Endothelial cell of umbilical vein (primary cell): ENCODE data around the gene TTC33. TPM values are rescaled to one million over a fixed set of nuclear protein-coding genes. Genes with fewer than 3 reads are reported as not detected.

Experiments
- BruUV-seq: library from RNA; stranded (reverse); fragments of 400-500 nt; replicated peaks from 2 replicates; lab custom pipeline; 2021; lab: Mats Ljungman, UMichigan
- CTCF ChIA-PET: fragments of 300-600, 350-600 bp; sonication (Branson Sonifier 250); formaldehyde crosslinking; loops from one replicate; lab custom pipeline; 2021; ENCODE audit warnings: antibody characterized with exemption, inconsistent platforms; lab: Charles Lee
- POLR2A ChIA-PET: fragments of 300-600, 350-600 bp; sonication (Branson Sonifier 250); formaldehyde crosslinking; loops from one replicate; lab custom pipeline; 2021; ENCODE audit warnings: antibody characterized with exemption, inconsistent platforms; lab: Charles Lee
- DNase-seq: peaks from one replicate; pipeline ENCODE4 v3.0.0-alpha.2; 2011; ENCODE audit warnings: low read depth, low spot score
- FAIRE-seq: peaks from 2 replicates; lab custom pipeline; 2011; peaks lifted over from hg19 to GRCh38; lab: Jason Lieb, UNC
- H2AFZ ChIP-seq: 2 replicates; pipeline ENCODE4 v1.6.0; 2012; ENCODE audit warnings: low read depth, low read length, control low read depth, inconsistent platforms
- H3K27ac ChIP-seq: 2 replicates; pipeline ENCODE4 v1.5.1; 2011; ENCODE audit warnings: low read depth, mild to moderate bottlenecking, control low read depth, low read length, moderate library complexity; ENCODE audit not compliant: insufficient read depth
- H3K27me3 ChIP-seq, 2 experiments: 2 replicates each; pipeline versions ENCODE4 v1.6.0 to v1.6.1; 2011; ENCODE audit warnings: low read length in 2 of 2, mixed read lengths in 1 of 2; ENCODE audit not compliant: control insufficient read depth in 2 of 2, insufficient read depth in 2 of 2
- H3K36me3 ChIP-seq, 2 experiments: 2 replicates in 1 of 2; 3 replicates in 1 of 2; pipeline ENCODE4 v1.5.1; 2011; ENCODE audit warnings: low read length in 2 of 2, mild to moderate bottlenecking in 1 of 2, moderate library complexity in 1 of 2; ENCODE audit not compliant: control insufficient read depth in 2 of 2, insufficient read depth in 2 of 2; ENCODE audit errors: extremely low read depth in 1 of 2
- H3K4me1 ChIP-seq: 3 replicates; pipeline ENCODE4 v1.5.1; 2011; ENCODE audit warnings: mild to moderate bottlenecking, low read length; ENCODE audit not compliant: control insufficient read depth, insufficient read depth; ENCODE audit errors: extremely low read depth
- H3K4me2 ChIP-seq: 2 replicates; pipeline ENCODE4 v1.6.1; 2011; ENCODE audit warnings: low read length, control low read depth, mixed read lengths; ENCODE audit not compliant: insufficient read depth
- H3K4me3 ChIP-seq, 3 experiments: fragments of 200-600 bp in 1 of 3; sonication (generic), shearing (Covaris generic) in 1 of 3; replicated peaks in 1 of 3; 2 replicates each; pipeline ENCODE4 v1.5.1; 2011 to 2016; ENCODE audit warnings: control low read depth in 3 of 3, low read length in 3 of 3, mild to moderate bottlenecking in 2 of 3, inconsistent platforms in 1 of 3, low read depth in 1 of 3, moderate library complexity in 1 of 3; ENCODE audit not compliant: insufficient read depth in 1 of 3
- H3K79me2 ChIP-seq: 2 replicates; pipeline ENCODE4 v1.6.0; 2012; ENCODE audit warnings: low read length, inconsistent platforms; ENCODE audit not compliant: control insufficient read depth, insufficient read depth
- H3K9ac ChIP-seq: replicated peaks from 2 replicates; pipeline ENCODE3; 2011; ENCODE audit warnings: low read length, control low read depth; ENCODE audit not compliant: insufficient read depth; ENCODE audit errors: extremely low read depth
- H3K9me1 ChIP-seq: replicated peaks from 3 replicates; pipeline ENCODE4 v1.6.0; 2011; ENCODE audit warnings: mild to moderate bottlenecking, low read length; ENCODE audit not compliant: control insufficient read depth, insufficient read depth; ENCODE audit errors: extremely low read depth
- H3K9me3 ChIP-seq: replicated peaks from 2 replicates; pipeline ENCODE4 v1.5.1; 2012; ENCODE audit warnings: low read length, inconsistent platforms; ENCODE audit not compliant: control insufficient read depth, insufficient read depth
- H4K20me1 ChIP-seq: replicated peaks from 2 replicates; pipeline ENCODE3; 2011; ENCODE audit warnings: mild to moderate bottlenecking, low read length; ENCODE audit not compliant: control insufficient read depth, insufficient read depth; ENCODE audit errors: extremely low read depth
- CTCF ChIP-seq, 2 donors: IDR thresholded peaks; 1 replicate in 1 of 2; 2 replicates in 1 of 2; pipeline ENCODE4 v1.5.1; 2011; ENCODE audit warnings: low read length in 2 of 2, mild to moderate bottlenecking in 2 of 2, moderate library complexity in 2 of 2, control low read depth in 1 of 2, inconsistent platforms in 1 of 2, low read depth in 1 of 2; ENCODE audit not compliant: insufficient read depth in 1 of 2; ENCODE audit errors: extremely low read depth in 1 of 2
- EZH2 ChIP-seq: IDR thresholded peaks from 2 replicates; pipeline ENCODE4 v1.6.1; 2012; ENCODE audit warnings: borderline replicate concordance, low read depth, mild to moderate bottlenecking, moderate library complexity, low read length, inconsistent platforms; ENCODE audit not compliant: severe bottlenecking
- FOS ChIP-seq: IDR thresholded peaks from 2 replicates; pipeline ENCODE4 v1.6.1; 2011; ENCODE audit warnings: mild to moderate bottlenecking, low read length, moderate library complexity, borderline replicate concordance; ENCODE audit not compliant: insufficient read depth
- GATA2 ChIP-seq: IDR thresholded peaks from 2 replicates; pipeline ENCODE4 v1.7.0; 2011; ENCODE audit warnings: low read depth, mild to moderate bottlenecking, moderate library complexity, mixed read lengths, low read length; ENCODE audit not compliant: insufficient read length, insufficient read depth
- JUN ChIP-seq: IDR thresholded peaks from 2 replicates; pipeline ENCODE4 v1.6.1; 2011; ENCODE audit warnings: borderline replicate concordance, low read depth; ENCODE audit not compliant: insufficient read length, insufficient read depth
- MAX ChIP-seq: IDR thresholded peaks from 2 replicates; pipeline ENCODE4 v1.6.1; 2011; ENCODE audit not compliant: insufficient read depth, insufficient read length
- MYC ChIP-seq: IDR thresholded peaks from one replicate; pipeline ENCODE4 v1.6.1; 2011; ENCODE audit warnings: mild to moderate bottlenecking, low read depth, low read length
- POLR2A ChIP-seq: IDR thresholded peaks from 2 replicates; pipeline ENCODE4 v1.6.1; 2012; ENCODE audit warnings: low read depth, mild to moderate bottlenecking, control low read depth, low read length
- POLR2AphosphoS5 ChIP-seq: IDR thresholded peaks from 2 replicates; pipeline ENCODE4 v1.6.1; 2012; ENCODE audit warnings: low read depth, mild to moderate bottlenecking, control low read depth, low read length, moderate library complexity; ENCODE audit not compliant: insufficient read depth
- dilution Hi-C: fragments of 300-500 bp; cut with MboI; formaldehyde crosslinking; loops from one replicate; pipeline ENCODE4 v1.15.0; 2019; ENCODE audit warnings: low sequenced_read_pairs; ENCODE audit not compliant: extremely low pct_ligation_motif_present
- intact Hi-C: fragments of 100-400 bp; cut with micrococcal nuclease; formaldehyde crosslinking; loops from one replicate; pipeline ENCODE4 v1.10.0; 2022
- polyA plus RNA-seq, 4 experiments: library from polyadenylated mRNA; depleted of rRNA in 3 of 4; stranded (reverse) in 3 of 4; unstranded in 1 of 4; fragments of >200 nt; gene quantifications; 2 replicates each; pipeline versions ENCODE4 v1.2.1 to v1.2.3, GENCODE V29; 2011 to 2012; ENCODE audit warnings: missing spikeins in 1 of 4
- total RNA-seq: library from RNA; stranded (reverse); gene quantifications from 2 replicates; pipeline ENCODE4 v1.2.3, GENCODE V29; 2021

Gene TTC33
- total and polyA plus RNA-seq, 2 donors (not counting 3 experiments of a cell fraction or from before 2014, with no cell fraction given), result 2.2 to 11.7 TPM

- intact Hi-C loops, result no loop called here
- no TSS peak for BruUV-seq
- no peaks in the 10 kb centered on the region for H3K4me1 ChIP-seq
These were observed 100.6 kb downstream of the TTC33 start for GRCh38 chr5:40655138-40655537.

More at GRCh38 chr5:40655138-40655537, 100.6 kb downstream of the TTC33 start:
- dilution Hi-C loops, result no loop called here
- no peaks in the 10 kb centered on the region for H3K79me2 ChIP-seq
- no peak overlapping the region for H3K27ac ChIP-seq
- no peaks in the 10 kb centered on the region for H3K27me3 ChIP-seq
- no peak overlapping the region for H3K4me3 ChIP-seq
- no peaks in the 10 kb centered on the region for H4K20me1 ChIP-seq
- peak; percentile 34 for DNase-seq
- H3K4me2 ChIP-seq, result no peak overlapping the region
- no peak for FAIRE-seq
- H3K9ac ChIP-seq, result no peak overlapping the region
- no peaks in the 10 kb centered on the region for H3K36me3 ChIP-seq
- ChIA-PET POLR2A (no interaction called here), CTCF (interaction anchor here (1.5 kb wide), 1 partner anchor 48 kb away, joined by 3 read pairs; no protein-coding TSS in a partner anchor)
- H2AFZ ChIP-seq, result no peak overlapping the region
- H3K9me3 ChIP-seq, result no peaks in the 10 kb centered on the region
- TF ChIP-seq JUN (no peak), CTCF (IDR thresholded peaks at IDR 0.05; ENCODE audit: extremely low read depth in 1 of 2, insufficient read depth in 1 of 2, low read depth in 1 of 2, low read length in 2 of 2) (no peak), EZH2 (no peak), GATA2 (no peak), MAX (no peak), POLR2AphosphoS5 (no peak), POLR2A (no peak), FOS (no peak), MYC (no peak)
- no peaks in the 10 kb centered on the region for H3K9me1 ChIP-seq
